NOMO-1 (cell line): ENCODE results near the gene PTGFRN.
A peak's percentile ranks its signal among the peaks of the same experiment; 100 is the strongest.
"Not testable (repeated sequence)": the region's sequence is repeated elsewhere in the genome, so short reads cannot be mapped to it uniquely, and the experiment has no call there.

Experiments used
- DNase-seq, 2 experiments: peaks; one replicate each; lab custom pipeline; 2025; ENCODE audit not compliant: unreplicated experiment in 2 of 2; lab: John Stamatoyannopoulos, UW

PTGFRN gene

DNA sequence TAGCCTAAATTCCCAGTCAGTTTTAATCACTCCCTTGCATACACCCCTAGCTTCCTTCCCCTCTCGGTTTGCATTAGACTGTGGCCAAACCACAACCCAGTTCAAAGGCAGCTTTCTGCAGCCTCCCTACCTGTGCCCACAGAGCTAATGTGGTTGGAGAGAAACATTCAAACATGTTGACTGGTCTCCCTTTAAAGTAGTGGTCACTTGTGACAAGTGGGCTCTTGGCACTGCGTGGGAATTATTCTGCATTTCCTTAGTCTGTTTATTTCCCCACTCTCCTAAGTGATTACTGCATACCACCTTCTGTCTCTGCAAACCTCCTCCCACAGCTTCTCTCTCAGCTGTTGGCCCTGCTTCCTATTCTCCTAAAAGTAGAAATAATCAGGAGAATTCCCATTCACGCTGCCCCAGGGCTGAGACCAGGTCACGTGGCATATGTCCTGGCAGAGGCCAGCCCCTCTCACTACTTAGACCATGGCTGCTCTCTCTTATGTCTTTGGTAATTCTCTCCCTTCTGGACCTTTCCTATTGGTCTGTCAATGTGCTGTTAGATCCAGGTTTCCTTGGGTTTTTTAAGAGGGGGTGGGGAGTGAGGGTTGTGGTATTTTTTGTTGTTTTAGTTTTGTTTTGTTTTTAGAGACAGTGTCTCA is 53.4 kb downstream of the PTGFRN start:
- no peak for DNase-seq

DNA sequence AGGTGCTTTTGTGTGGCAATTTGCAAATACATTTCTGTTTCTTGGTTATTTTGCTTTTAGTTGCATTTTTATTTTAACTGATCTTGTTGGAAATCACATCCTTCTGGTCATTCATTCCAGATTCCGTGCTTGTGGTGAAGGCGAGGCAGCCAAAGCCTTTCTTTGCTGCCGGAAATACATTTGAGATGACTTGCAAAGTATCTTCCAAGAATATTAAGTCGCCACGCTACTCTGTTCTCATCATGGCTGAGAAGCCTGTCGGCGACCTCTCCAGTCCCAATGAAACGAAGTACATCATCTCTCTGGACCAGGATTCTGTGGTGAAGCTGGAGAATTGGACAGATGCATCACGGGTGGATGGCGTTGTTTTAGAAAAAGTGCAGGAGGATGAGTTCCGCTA is 57.1 kb downstream of the PTGFRN start:
- DNase-seq, result no peak

DNA sequence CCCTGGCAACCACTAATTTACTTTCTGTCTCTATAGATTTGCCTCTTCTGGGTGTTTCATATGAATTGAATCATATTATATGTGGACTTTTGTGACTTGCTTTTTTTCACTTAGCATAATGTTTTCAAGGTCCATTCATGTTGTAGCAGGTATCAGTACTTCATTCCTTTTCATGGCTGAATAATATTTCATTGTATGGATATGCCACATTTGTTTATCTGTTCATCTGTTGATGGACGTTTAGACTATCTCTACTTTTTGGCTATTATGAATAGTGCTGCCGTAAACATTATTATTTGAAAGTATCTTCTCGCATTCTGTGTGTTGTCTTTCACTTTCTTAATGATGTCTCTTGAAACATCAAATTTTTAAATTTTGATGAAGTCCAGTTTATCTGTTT is 59.0 kb downstream of the PTGFRN start:
- DNase-seq, result no peak

DNA sequence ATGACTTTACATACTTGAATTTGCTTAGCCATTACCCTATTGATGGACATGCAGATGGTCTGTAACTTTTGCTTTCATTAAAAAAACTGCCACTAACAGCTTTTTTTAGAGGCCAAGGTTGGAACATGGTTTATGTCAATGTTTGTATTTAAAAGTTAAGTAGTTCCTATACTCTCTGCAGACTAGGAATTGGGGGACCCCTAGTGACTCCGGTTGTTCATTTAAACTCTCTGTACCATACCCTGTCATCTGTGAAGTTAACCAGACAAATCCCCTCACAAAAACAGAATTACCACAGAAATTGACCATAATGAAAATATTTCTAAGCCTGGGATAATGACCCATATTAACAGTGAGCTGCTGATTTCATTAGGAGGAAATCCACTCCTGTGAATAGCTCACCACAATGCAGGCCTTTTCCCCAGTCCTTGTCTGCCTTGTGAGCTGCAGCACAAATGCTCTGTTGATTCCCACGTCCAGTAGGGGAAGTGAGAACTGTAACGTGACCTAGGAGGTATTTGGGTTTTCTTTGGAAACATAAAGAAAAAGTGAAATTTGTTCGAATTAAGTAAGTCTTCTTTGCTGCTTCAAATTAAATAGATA is 61.6 kb downstream of the PTGFRN start:
- DNase-seq, result no peak

DNA sequence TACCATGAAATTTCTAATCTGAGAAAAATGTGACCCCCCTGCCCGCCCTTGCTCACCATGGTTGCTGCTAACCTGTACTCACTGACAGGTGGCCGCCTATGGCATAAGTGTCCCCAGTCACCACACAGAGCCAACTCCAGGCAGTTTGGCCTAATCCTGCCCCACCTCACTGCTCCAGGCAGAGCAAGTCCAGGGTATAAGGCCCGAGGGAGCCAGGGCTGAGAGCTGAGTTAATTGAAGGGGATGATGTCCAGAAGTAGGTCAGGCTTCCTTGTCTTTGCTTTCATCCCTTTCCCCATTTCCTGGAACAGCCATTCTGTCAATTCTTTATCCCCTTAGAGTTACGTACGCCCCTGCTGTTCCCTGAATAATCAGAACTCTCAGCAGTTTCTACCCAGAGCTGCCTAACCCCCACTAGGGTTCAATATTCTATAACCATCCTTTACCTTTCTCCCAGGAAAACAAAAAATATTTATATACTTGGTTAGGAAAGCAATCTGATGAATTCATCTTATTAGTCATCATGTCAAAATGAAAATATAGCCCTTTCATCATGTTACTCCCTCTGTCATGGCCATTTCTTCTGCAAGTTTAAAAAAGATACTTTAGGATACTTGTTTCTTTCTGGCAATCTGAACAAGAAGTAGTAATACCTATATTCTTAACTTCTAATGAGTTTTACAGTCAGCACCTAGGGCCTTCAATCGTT is 62.4 kb downstream of the PTGFRN start:
- DNase-seq, result no peak

DNA sequence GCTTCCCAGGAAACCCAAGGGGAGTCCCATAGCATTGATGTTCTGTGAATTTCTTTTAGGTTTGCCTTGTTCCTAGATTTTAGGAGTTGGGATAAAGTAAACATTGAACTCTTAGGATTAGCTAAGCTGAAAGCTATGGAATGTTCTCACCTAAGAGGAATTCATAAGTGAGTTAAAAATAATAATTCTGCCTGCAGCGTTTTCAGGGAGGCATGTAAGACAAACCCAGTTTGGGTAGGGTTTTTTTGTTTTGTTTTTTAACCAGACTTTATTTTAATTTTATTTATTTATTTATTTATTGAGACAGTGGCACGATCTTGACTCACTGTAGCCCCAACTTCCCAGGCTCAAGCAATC is 62.9 kb downstream of the PTGFRN start:
- no peak for DNase-seq

DNA sequence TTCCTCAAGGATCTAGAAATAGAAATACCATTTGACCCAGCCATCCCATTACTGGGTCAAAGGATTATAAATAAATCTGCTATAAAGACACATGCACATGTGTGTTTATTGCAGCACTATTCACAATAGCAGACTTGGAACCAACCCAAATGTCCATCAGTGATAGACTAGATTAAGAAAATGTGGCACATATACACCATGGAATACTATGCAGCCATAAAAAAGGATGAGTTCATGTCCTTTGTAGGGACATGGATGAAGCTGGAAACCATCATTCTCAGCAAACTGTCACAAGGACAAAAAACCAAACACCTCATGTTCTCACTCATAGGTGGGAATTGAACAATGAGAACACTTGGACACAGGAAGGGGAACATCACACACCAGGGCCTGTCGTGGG is 70.6 kb downstream of the PTGFRN start:
- DNase-seq, result not testable (repeated sequence)

DNA sequence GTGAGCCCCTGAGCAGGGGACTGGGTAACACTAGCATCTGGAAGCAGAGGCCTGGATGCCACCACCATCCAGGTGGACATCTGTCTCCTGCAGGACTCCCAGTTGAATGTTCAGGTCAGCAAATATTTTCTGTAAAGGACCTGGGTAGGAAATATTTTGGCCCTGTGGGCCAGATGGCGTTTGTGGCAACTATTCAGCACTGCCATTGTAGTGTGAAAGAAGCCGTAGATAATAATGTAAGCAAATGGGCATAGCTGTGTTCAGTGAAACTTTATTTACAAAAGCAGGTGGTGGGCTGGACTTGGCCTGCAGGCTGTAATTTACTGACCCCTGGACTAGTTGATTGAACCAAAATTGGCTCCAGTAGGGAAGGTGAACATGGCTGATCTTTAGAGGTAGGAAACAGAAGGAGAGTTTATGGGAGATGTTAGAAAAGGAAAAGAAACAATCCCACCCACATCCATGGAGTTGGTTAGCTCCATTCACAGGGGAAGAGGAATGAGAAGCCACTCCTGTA is 71.9 kb downstream of the PTGFRN start:
- DNase-seq, result no peak

DNA sequence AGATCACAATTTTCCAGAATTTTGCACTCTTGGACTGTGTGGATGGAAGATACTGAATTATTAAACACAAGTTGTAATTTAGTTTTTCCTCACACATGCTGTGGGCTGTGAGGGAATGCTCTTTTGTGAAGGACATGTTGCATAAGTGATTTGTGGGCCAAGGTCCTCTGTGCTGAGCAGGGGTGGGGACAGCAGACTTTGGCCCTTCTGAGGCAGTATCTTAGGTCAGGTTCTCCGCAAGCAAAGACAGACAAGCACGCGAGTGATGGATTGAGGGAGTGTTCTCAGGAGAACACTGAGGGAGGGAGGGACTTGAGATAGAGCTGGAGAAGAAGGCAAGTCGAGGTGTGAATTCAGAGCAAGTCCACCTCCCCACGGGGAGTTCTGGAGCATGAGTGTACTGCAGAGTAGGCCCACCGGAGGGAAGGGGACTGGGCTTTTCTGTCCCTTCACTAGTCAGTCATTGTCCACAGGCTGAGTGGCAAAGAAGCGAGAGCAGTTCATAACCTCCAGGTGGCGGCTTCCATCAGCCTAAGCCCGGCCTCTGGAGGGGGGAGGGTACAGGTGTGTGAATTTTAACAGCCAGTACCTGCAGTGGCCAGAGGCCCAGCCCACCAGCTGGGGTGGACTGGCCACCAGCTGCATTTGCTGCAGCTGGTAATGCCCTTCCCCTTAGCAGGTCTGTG is 72.7 kb downstream of the PTGFRN start:
- no peak for DNase-seq

DNA sequence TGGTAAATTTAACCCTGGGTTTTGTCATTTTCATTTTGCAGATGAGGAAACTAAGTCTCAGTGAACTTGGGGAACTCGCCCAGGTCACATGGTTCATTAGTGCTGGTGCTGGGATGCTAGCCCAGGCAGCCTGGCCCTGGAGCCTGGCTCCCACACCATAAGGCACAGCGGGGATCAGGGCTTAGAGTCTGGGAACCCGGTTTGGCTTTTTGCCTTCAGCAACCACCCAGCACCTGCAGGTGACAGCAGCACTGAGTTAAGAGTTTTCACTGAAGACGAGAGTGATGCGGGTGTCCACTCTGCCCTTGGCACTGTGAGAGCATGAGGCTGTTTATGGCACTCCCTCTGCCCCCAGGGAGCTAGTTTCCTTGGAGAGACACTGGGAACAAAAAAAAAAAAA is 73.4 kb downstream of the PTGFRN start:
- no peak for DNase-seq

DNA sequence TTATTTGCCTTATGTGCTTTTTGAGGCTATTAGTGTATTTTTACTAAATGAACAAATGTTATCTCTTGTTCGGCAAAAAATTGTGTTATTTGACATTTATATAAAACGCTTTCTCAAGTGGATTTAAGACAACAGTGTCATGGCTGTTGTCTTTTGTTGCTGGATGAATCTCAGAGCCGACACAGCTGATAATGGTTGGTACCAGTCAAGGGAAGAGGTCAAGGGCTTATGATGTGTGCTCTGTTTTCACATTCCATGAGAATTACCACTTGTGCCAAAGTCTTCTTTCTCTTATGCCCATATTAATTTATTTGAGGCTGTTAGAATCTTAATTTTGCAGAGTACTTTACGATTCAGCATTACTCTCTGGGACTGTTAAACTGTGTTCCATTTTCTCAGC is 74.0 kb downstream of the PTGFRN start:
- no peak for DNase-seq

DNA sequence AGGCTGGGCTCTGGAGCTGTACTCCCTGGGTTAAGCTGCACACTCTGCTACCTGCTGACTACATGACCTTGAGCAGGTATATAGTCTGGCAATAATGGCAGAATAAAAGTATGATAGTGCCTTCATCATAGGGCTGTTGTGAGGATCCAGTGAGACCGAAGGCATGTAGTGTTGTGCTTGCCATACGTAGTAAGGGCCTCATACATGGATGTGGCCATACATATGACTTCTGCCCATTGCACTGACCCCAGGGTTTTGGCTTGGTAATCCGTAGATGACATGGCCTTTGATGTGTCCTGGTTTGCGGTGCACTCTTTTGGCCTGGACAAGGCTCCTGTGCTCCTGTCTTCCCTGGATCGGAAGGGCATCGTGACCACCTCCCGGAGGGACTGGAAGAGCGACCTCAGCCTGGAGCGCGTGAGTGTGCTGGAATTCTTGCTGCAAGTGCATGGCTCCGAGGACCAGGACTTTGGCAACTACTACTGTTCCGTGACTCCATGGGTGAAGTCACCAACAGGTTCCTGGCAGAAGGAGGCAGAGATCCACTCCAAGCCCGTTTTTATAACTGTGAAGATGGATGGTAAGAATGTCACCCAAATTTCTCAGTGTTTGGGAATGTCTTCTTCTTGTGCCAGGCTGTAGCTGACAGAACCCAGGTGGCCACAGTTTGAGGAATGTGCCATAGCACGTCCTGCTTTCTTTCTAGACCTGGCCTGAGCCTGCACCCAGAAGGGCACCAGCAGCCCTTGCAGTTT is 74.9 kb downstream of the PTGFRN start:
- no peak for DNase-seq

DNA sequence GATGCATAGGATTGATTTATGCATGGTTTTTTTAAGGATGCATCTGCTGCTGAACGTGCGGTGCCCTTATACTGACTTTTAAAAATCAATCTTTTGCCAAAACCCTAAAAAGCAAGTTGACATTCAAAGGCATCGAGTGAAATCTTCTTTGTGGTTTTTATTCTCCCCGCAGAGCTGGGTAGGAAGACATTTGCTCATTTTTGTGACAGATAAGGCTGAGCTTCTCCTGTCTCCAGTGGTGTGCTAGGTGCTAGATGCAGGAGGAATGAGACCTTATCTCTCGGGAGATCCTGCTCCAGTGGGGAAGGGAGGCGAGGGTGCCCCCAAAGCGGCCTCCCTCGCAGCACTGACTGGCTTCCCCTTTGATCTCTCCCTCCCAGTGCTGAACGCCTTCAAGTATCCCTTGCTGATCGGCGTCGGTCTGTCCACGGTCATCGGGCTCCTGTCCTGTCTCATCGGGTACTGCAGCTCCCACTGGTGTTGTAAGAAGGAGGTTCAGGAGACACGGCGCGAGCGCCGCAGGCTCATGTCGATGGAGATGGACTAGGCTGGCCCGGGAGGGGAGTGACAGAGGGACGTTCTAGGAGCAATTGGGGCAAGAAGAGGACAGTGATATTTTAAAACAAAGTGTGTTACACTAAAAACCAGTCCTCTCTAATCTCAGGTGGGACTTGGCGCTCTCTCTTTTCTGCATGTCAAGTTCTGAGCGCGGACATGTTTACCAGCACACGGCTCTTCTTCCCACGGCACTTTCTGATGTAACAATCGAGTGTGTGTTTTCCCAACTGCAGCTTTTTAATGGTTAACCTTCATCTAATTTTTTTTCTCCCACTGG is 76.9 kb downstream of the PTGFRN start:
- DNase-seq, result no peak

DNA sequence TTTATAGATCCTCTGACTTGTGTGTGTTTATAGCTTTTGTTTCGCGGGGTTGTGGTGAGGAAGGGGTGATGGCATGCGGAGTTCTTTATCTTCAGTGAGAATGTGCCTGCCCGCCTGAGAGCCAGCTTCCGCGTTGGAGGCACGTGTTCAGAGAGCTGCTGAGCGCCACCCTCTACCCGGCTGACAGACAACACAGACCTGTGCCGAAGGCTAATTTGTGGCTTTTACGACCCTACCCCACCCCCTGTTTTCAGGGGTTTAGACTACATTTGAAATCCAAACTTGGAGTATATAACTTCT is 77.5 kb downstream of the PTGFRN start:
- no peak for DNase-seq

DNA sequence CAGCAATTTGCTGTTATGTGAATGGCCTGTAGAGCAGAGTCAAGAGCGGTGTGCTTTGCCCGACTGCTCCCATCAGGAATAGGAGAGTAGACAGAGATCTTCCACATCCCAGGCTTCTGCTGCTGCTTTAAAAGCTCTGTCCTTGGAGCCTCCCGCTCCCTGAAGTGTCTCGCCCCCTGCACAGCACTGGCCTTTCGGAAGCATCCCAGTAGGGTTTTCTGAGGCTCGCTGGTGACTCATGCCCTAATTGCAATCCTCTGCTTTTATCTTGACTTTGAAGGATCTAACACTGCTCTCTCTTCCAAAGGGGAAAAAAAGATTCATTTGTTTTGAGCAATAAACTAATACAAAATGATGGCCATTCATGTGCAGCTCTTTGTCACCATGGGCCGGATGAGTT is 78.5 kb downstream of the PTGFRN start:
- DNase-seq, result no peak

DNA sequence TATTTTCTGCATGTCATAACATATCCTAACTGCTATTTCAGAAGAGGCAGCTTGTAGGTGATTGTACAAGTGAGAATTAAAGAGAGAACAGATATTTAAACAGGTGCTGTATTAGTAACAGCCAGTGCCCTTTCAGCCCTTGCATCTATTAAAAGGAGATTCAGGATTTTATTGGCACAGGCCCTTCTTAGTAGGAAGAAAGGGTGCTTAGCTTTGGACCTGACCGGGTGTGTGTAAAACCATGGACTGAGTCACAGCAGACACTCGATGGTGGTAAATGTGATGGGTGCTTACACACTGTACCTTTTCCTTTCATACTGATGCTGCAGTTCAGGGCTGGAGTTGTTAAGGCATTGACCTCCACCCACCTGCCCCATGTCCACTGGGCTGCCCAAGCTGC is 79.2 kb downstream of the PTGFRN start:
- DNase-seq, result no peak

DNA sequence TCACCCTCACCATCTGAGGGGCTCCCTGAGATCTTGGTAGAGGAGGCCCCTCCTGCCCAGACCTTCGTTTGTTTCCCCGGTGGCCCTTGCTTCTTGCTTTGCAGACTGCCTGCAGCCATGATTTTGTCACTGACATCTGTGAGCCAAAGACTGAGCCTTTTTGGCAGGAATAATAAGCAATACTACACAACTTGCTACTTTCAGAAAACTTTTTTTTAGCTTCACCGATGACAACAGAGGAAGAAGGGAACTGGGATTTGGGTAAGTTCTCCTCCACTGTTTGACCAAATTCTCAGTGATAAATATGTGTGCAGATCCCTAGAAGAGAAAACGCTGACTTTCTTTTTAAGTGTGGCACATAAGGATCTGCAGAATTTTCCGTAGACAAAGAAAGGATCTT is 80.1 kb downstream of the PTGFRN start:
- no peak for DNase-seq

DNA sequence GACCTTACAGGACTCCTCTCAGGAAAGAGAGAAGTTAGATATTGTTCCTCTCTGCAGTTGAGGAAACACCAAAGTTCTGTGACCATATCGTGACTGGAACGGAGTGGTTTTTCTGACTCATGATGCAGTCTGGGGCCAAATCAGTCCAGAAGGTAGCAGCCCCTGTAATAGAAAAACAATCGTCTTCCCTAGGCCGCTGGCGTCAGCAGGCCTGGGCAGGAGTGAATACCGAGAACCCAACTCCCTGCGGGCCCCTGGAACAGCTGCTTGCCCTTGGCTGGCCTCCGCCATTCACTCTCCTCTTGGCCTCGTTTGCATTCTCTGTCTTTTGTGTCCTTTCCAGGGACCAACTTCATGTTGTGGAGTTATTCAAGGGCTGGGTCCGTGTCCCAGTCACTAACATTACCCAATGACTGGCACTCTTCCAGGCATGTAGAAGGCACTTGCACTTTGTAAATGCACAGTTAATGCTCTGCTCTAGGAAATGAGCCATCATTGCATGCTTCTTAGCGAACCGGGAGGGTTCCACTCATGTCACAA is 81.0 kb downstream of the PTGFRN start:
- peak; percentile 62 to 77 for DNase-seq

DNA sequence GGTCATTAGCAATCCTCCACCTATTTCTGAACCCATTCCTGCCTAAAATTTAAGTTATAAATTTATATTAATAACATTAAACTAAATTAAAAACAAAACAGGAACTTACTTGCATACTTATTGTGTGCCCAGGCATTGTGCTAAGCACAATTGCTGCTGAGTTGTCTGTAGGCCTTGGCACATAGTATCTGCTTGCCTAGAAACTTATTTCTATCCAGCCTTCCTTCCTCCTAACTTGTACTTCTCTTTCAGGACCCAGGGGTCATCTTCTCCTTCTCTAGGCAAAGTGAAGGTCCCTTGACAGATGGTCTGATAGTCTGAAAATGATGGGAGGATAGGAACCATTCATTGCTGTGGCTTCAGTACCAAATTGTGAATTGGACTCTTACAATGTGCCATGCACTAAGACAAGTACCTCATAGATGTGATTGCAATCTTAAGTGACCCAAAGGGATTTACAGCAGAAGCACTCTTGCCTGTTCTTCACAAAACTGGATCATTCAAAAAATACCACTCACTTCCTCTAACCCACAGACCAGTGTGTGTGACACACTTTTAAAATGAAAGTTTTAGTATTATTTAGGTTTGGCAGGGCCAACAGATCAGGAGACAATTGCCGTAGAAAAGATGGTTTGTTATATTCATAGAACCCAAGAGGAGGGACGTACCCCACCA is 81.6 kb downstream of the PTGFRN start:
- peak; percentile 15 to 19 for DNase-seq
